Measurements from ENCODE around the gene NCOA3.

NCOA3 gene

DNA sequence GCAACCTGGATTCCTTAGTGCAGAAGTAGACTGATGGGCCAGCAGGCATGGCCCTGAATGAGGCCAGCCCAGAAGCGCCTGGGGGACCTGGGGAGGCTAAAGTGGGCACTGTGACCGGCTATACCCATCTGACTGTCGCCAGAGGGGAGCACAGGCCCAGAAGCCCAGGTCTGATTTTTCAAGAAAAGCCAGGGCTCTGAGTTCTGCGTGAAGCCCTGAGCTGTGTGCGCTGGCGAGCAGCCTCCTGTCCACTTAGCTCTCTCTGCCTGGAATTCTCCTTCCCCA is 171.9 kb downstream of the NCOA3 start:
- ATAC-seq (replicated peaks) (no peak), DNase-seq (no peak)
- Mint-ChIP-seq H3K4me1 (ENCODE audit: low read depth in 2 of 2) (peaks cover 0 to 2% of the 10 kb centered on the region in 2 donors), H3K9me3 (no peaks in the 10 kb centered on the region), H3K27me3 (peaks cover 0 to 4% of the 10 kb centered on the region in 2 donors), H3K27ac (no peak overlapping the region), H3K4me3 (no peak overlapping the region), H3K36me3 (ENCODE audit: insufficient read depth) (peaks cover 2% of the 10 kb centered on the region)

GRCh38 chr20:47674145-47674544 is 172.5 kb downstream of the NCOA3 start:
- DNase-seq (no peak), ATAC-seq (replicated peaks) (no peak)
- H3K9me3 Mint-ChIP-seq = no peaks in the 10 kb centered on the region
- H3K4me1 Mint-ChIP-seq (ENCODE audit: low read depth in 2 of 2) = peaks cover 0 to 3% of the 10 kb centered on the region in 2 donors
- no peak overlapping the region for H3K4me3 Mint-ChIP-seq
- H3K36me3 Mint-ChIP-seq (ENCODE audit: insufficient read depth) = peaks cover 4% of the 10 kb centered on the region
- no peak overlapping the region for H3K27ac Mint-ChIP-seq
- peaks cover 0 to 6% of the 10 kb centered on the region in 2 donors for H3K27me3 Mint-ChIP-seq

- Mint-ChIP-seq H3K4me3 (no peak overlapping the region), H3K27me3 (peaks cover 0 to 10% of the 10 kb centered on the region in 2 donors), H3K27ac (no peak overlapping the region), H3K36me3 (ENCODE audit: insufficient read depth) (peaks cover 5% of the 10 kb centered on the region), H3K9me3 (no peaks in the 10 kb centered on the region), H3K4me1 (ENCODE audit: low read depth in 2 of 2) (peaks cover 0 to 5% of the 10 kb centered on the region in 2 donors)
- no peak for DNase-seq
- no peak for ATAC-seq (replicated peaks)
These were observed 173.0 kb downstream of the NCOA3 start for GRCh38 chr20:47674686-47675085.

GRCh38 chr20:47675190-47676142 is 173.8 kb downstream of the NCOA3 start:
- Mint-ChIP-seq H3K4me3 (no peak overlapping the region), H3K27ac (no peak overlapping the region), H3K27me3 (peaks cover 0 to 10% of the 10 kb centered on the region in 2 donors), H3K4me1 (ENCODE audit: low read depth in 2 of 2) (peaks cover 0 to 5% of the 10 kb centered on the region in 2 donors), H3K9me3 (no peaks in the 10 kb centered on the region), H3K36me3 (ENCODE audit: insufficient read depth) (peaks cover 5% of the 10 kb centered on the region)
- no peak for ATAC-seq (replicated peaks)
- no peak for DNase-seq

- Mint-ChIP-seq H3K4me3 (no peak overlapping the region), H3K4me1 (ENCODE audit: low read depth in 2 of 2) (peaks cover 0 to 5% of the 10 kb centered on the region in 2 donors), H3K36me3 (ENCODE audit: insufficient read depth) (peaks cover 3% of the 10 kb centered on the region), H3K27me3 (peaks cover 0 to 10% of the 10 kb centered on the region in 2 donors), H3K9me3 (no peaks in the 10 kb centered on the region), H3K27ac (no peak overlapping the region)
- ATAC-seq (replicated peaks) (no peak), DNase-seq (no peak)
These were observed 174.6 kb downstream of the NCOA3 start for GRCh38 chr20:47676219-47676721.

GRCh38 chr20:47676912-47677634 is 175.4 kb downstream of the NCOA3 start:
- Mint-ChIP-seq H3K9me3 (no peaks in the 10 kb centered on the region), H3K27me3 (peaks cover 0 to 10% of the 10 kb centered on the region in 2 donors), H3K4me1 (ENCODE audit: low read depth in 2 of 2) (peaks cover 0 to 5% of the 10 kb centered on the region in 2 donors), H3K36me3 (ENCODE audit: insufficient read depth) (peaks cover 3% of the 10 kb centered on the region), H3K4me3 (no peak overlapping the region), H3K27ac (no peak overlapping the region)
- peak; percentile 29 for ATAC-seq (replicated peaks)
- no peak for DNase-seq

GRCh38 chr20:47677635-47678453 is 176.2 kb downstream of the NCOA3 start:
- Mint-ChIP-seq H3K9me3 (no peaks in the 10 kb centered on the region), H3K27ac (no peak overlapping the region), H3K4me1 (ENCODE audit: low read depth in 2 of 2) (peaks cover 0 to 5% of the 10 kb centered on the region in 2 donors), H3K36me3 (ENCODE audit: insufficient read depth) (peaks cover 3% of the 10 kb centered on the region), H3K4me3 (no peak overlapping the region), H3K27me3 (peaks cover 3 to 10% of the 10 kb centered on the region in 2 donors)
- DNase-seq = peak; percentile 18 to 30 (median 19)
- peak; percentile 48 for ATAC-seq (replicated peaks)

GRCh38 chr20:47678536-47678935 is 176.8 kb downstream of the NCOA3 start:
- DNase-seq (no peak), ATAC-seq (replicated peaks) (no peak)
- Mint-ChIP-seq H3K9me3 (no peaks in the 10 kb centered on the region), H3K36me3 (ENCODE audit: insufficient read depth) (peaks cover 3% of the 10 kb centered on the region), H3K4me1 (ENCODE audit: low read depth in 2 of 2) (peaks cover 0 to 5% of the 10 kb centered on the region in 2 donors), H3K4me3 (no peak overlapping the region), H3K27me3 (peaks cover 10 to 16% of the 10 kb centered on the region in 2 donors), H3K27ac (no peak overlapping the region)

- no peaks in the 10 kb centered on the region for H3K9me3 Mint-ChIP-seq
- H3K27ac Mint-ChIP-seq = no peak overlapping the region
- peaks cover 0 to 5% of the 10 kb centered on the region in 2 donors for H3K4me1 Mint-ChIP-seq (ENCODE audit: low read depth in 2 of 2)
- peaks cover 3% of the 10 kb centered on the region for H3K36me3 Mint-ChIP-seq (ENCODE audit: insufficient read depth)
- ATAC-seq (replicated peaks) = no peak
- DNase-seq = no peak
- H3K27me3 Mint-ChIP-seq = peaks cover 13 to 16% of the 10 kb centered on the region in 2 donors
- no peak overlapping the region for H3K4me3 Mint-ChIP-seq
These were observed 177.8 kb downstream of the NCOA3 start for GRCh38 chr20:47679462-47679861.

- peaks cover 3% of the 10 kb centered on the region for H3K36me3 Mint-ChIP-seq (ENCODE audit: insufficient read depth)
- H3K27me3 Mint-ChIP-seq = peaks cover 13 to 16% of the 10 kb centered on the region in 2 donors
- H3K4me3 Mint-ChIP-seq = no peak overlapping the region
- no peak overlapping the region for H3K27ac Mint-ChIP-seq
- ATAC-seq (replicated peaks) = no peak
- peaks cover 0 to 5% of the 10 kb centered on the region in 2 donors for H3K4me1 Mint-ChIP-seq (ENCODE audit: low read depth in 2 of 2)
- no peak for DNase-seq
- H3K9me3 Mint-ChIP-seq = no peaks in the 10 kb centered on the region
These were observed 179.3 kb downstream of the NCOA3 start for GRCh38 chr20:47680804-47681529.

DNA sequence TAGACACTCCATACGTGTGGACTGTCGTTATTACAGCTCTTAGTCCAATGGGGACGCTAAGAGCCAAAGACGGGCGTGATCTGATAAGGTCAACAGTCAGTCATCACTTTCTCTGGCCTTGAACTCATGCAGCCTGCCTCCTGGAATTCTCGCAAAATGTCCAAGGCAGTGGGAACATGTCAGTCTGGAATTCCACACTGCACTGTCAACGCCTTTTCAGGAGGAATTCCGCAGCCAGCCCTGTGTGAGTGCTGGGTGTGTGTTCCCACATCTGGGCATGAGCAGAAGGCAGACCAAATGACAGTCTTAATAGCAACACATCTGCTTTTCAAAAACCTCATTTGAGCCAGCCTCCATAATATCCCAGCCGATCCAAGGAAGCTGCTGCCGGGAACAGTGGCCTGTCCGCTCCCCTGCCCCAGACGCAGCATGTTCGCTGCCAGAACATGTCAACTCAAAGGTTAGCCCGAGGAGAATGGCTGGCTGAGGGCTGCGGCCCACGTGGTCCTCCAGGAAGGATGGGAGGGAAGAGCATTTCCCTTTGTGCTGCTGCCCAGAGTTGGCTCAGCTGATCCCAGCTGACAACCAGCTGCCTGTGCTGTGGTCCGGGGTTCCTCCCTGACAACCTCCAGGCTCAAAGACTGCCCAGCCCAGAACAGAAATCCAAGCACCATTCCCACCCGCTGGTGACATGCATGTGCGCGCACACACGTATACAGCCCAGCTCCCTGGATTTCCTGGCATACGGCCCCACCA is 180.5 kb downstream of the NCOA3 start:
- no peak for DNase-seq

DNA sequence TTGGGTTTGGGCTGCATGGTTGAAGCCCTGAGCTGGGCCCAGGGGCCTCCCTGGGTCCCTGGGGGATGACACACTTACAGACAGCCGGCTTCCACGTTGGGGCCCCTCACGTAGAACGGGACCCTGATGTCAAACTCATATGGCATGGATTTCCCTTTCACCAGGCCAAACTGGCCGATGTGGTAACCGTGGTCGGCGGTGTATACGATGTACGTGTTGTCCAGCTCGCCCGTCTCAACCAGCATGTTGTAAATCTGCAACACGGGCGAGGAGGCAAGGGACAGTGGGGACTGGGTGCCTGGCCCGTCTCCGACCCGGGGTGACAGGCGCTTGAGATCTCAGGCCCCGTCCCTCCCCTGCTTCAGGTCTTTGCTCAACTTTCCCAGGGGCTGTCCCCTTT is 181.2 kb downstream of the NCOA3 start:
- peaks cover 0 to 5% of the 10 kb centered on the region in 2 donors for H3K4me1 Mint-ChIP-seq (ENCODE audit: low read depth in 2 of 2)
- ATAC-seq (replicated peaks) = no peak
- no peaks in the 10 kb centered on the region for H3K9me3 Mint-ChIP-seq
- H3K4me3 Mint-ChIP-seq = no peak overlapping the region
- DNase-seq = no peak
- peaks cover 20 to 22% of the 10 kb centered on the region in 2 donors for H3K27me3 Mint-ChIP-seq
- peaks cover 3% of the 10 kb centered on the region for H3K36me3 Mint-ChIP-seq (ENCODE audit: insufficient read depth)
- no peak overlapping the region for H3K27ac Mint-ChIP-seq

More for the DNA sequence above, 180.5 kb downstream of the NCOA3 start:
- Mint-ChIP-seq H3K36me3 (ENCODE audit: insufficient read depth) (peaks cover 3% of the 10 kb centered on the region), H3K4me3 (no peak overlapping the region), H3K4me1 (ENCODE audit: low read depth in 2 of 2) (peaks cover 0 to 5% of the 10 kb centered on the region in 2 donors), H3K9me3 (no peaks in the 10 kb centered on the region), H3K27me3 (peaks cover 15 to 17% of the 10 kb centered on the region in 2 donors), H3K27ac (no peak overlapping the region)
- ATAC-seq (replicated peaks) = no peak
